HG02623 (cell line): Measurements from ENCODE around the gene RNF151.

ENCODE experiments used
- ATAC-seq: cut with Tn5 transposase; IDR thresholded peaks from one replicate; pipeline ENCODE4 v1.9.1; 2021; ENCODE audit warnings: moderate library complexity; ENCODE audit not compliant: unreplicated experiment

RNF151 gene

DNA sequence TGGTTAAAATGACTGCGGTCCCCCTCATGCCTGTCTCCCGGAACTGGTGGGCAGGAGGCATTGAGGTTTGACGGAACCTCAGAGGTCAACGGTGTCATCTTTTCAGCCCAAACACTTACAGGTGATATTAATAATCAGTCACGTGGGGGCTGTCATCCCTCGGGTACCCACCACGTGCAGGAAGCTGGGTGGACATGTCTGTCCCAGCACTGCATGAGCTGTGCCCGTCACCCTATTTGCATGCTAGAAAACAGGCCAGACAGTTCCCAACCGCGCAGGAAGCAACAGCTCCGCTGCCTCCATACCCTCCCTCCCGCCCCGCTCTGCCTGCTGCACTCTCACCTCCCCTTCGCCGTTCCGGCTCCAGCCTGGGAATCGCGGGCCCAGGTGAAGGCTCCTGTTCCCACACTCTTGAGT lies 24.5 kb downstream of the RNF151 start:
- no peak for ATAC-seq

- ATAC-seq: no peak
Observed at GRCh38 chr16:1991588-1991947, 24.9 kb downstream of the RNF151 start.

GRCh38 chr16:1991948-1992703 lies 25.5 kb downstream of the RNF151 start:
- ATAC-seq: peak; percentile 41

DNA sequence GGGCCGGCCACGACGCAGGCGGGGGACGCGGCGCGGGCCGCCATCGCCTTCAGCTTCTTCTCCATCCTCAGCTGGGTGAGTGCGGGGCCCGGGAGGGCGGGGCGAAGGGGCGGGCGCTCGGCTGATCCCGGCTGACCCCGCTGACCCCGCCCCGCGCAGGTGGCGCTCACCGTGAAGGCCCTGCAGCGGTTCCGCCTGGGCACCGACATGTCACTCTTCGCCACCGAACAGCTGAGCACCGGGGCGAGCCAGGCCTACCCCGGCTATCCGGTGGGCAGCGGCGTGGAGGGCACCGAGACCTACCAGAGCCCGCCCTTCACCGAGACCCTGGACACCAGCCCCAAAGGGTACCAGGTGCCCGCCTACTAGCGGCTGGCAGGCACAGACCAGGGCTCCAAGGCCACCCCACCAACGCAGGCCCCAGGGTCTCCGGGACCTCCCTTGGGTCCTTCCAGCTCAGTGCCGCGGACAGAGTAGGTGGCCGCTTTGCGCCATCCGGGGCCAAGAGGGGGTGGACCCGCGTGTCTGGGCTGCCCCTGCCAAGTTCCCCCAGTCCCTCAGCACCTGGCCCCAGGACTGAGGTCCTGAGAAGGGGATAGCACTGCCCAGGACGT lies 26.2 kb downstream of the RNF151 start:
- no peak for ATAC-seq

GRCh38 chr16:1993731-1994131 lies 27.1 kb downstream of the RNF151 start:
- no peak for ATAC-seq

DNA sequence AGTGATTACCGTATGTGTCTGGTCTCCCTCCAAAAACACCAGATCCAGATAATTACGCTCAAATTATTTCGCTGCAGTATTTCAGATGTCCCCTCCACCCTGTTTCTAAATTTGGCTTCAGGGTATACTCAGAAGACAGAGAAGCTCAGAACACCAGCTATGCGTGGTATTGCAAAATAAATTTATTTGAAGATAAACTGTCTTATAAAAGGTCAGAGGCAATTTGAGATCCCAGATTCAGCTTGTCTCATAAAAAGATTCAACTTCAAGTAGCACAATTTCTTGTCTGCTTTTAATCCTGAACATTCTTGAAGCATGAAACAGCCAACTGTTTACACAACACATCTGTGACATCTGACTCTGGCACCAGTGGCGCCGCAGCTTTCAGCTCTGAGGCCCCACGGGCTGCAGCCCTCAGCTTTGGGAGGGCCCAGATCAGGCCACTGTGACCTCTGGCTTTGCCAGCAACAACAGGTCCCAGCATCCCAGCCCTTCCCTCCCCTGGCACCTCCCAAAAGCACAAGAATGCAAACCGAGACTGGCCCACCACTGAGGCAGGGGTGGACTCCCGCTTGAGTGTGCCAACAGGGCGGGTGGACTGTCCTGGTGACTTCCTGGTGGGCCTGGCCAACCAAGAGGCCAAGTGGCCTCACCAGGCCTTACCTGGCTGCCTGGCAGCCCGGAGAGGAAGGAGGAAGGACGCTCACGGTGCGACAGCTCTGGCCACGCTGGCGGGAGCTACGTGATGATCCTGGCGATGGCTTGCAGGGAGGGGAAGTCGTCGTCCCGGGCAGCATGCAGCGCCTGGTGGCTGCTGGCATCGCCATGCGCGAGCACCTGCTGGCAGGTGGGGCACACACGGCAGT lies 31.1 kb downstream of the RNF151 start:
- ATAC-seq: no peak

GRCh38 chr16:1998360-1998835 lies 31.7 kb downstream of the RNF151 start:
- ATAC-seq: no peak

- no peak for ATAC-seq
Observed at GRCh38 chr16:1998852-1999801, 32.5 kb downstream of the RNF151 start.

DNA sequence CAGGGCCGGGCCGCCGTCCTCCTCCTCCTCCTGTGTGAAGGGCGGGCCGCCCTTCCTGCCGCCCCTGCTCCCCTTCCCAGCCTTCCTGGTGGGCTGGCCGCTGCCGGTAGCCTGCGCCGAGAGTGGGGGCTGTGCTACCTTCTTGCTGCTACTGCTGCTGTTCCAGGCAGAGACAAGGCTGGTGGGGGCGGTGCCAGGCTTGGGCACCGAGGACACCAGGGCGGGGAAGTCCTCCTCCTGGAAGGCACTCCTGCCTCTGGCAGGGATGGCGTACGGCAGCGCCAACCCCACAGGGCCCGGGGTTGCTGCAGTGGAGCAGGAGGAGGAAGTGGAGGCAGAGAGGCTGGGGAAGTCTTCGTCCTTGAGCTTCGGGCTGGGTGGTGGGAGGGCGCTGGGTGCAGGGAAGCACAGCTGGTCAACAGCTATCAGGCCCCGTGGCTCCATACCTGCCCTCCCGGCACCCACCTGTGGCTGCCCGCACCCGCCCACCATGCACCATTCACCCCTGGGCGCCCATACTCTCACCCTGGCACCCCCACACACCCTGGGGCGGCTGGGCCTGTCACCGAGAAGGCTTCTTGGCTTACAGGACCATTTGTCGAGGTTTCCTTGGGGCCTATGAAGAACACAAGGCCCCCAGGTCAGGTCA lies 33.3 kb downstream of the RNF151 start:
- no peak for ATAC-seq

DNA sequence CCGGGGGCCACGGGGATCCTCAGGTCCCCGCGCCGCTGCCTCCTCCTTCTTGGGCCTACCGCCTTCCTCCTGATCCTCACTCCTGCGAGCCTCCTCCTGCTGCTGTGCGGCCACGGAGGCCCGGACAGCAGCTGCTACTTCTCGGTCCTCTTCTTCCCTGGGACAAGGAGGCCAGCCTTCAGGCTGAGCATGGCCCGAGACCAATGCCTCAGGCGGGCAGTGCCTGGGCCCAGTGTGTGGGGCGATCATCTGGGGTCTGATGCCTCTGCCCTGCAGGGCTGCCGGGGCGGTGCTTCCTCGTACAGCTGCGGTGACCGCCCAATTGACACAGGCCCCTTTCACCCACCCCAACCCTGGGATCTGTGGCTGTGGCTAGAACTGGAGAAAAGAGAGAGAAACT lies 34.4 kb downstream of the RNF151 start:
- no peak for ATAC-seq

- ATAC-seq: no peak
Observed at GRCh38 chr16:2001456-2002355, 35.0 kb downstream of the RNF151 start.

DNA sequence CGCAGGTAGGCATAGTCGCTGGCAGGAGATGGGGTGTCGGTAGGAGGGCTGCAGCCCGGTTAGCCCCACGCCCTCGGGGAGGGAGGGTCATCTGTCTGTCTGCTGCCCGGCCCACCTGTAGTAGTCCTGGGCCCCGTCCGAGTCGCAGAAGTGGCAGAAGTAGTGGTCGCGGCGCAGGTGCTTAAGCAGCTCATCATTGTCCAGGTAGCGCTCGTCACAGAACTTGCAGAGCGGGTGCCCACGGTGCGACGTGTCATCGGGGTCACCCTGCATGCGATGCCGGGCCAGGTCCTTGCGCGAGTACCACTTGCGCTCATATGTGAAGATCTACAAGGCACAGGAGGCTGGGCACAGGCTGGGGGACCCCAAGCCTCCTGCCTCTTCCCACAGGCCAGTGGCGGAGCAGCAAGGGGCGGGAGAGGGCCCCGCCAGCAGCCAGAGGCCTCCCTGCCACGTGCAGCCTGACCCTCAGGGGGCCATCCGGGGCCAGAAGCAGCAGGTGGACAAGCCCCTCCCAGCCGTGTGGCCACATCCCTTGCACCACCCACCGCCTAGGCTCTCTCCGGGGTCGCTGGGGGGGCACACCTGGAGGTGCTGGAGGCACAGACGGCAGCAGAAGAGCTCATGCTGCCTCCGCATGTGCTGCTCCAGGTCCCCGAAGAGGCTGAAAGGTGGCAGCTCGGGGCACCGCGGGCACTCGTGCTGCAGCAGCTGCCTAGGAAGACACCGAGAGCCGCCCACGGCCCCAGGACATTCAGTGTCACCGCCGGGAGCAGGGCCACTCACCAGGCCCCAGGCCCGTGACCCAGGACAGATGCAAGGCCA lies 36.0 kb downstream of the RNF151 start:
- ATAC-seq: no peak

- ATAC-seq: no peak
Observed at GRCh38 chr16:2003231-2003826, 36.7 kb downstream of the RNF151 start.

DNA sequence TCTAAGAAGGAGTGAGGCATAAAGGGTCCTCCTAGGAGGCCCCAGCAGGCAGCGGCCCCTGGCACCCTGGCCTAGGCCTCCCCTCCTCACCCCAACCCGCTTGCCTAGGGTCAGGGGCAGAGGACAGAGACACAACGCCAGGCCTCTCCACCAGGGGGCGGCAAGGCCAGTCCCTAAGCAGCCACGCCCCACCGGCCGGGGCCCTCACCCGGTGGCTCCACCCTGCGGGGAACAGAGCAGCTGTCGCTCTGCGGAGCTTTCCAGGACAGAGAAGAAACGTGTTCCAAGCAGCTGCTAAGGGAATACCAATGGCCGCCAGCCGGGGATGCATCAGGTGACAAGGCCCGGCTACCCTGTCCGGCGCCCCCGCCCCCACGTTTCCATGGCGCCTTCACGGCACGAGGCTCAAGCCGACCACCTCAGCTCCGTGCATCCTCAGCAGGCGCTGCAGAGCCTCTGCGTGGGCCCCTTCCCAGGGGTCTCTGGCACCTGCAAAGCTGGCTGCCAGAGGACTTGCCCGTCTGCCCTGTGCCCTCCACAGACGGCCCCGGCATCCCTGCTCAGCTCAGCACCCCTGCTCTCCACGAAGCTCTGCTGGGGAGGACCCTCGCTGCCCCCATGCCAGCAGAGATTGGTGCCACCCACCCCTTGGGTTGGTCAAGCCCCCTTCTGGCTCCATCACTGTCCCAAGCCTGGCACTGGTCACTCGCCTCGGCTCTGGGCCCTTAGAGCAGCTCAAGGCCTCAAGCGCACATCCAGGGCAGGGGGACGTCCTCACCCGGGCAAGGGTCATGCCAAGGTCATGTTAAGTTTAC lies 37.4 kb downstream of the RNF151 start:
- ATAC-seq: no peak

GRCh38 chr16:2004795-2005517 lies 38.3 kb downstream of the RNF151 start:
- no peak for ATAC-seq

- ATAC-seq: no peak
Observed at GRCh38 chr16:2005646-2006045, 39.0 kb downstream of the RNF151 start.
